Upper lobe of left lung (tissue), 6 donors: ENCODE results near the gene C1QTNF12. TPM values are rescaled to one million over a fixed set of nuclear protein-coding genes. Genes with fewer than 3 reads are reported as not detected.

ENCODE experiments used
- ATAC-seq, 2 donors: fragments of 200-7000 bp; cut with Tn5 transposase; one replicate each; pipeline ENCODE4 v1.9.1; 2022; ENCODE audit warnings: mild to moderate bottlenecking in 2 of 2, moderate library complexity in 2 of 2; ENCODE audit not compliant: low FRiP score in 2 of 2
- DNase-seq, 2 donors: peaks; one replicate each; pipeline ENCODE4 v3.0.0-alpha.2; 2019 to 2020
- H3K27ac ChIP-seq, 4 donors: fragments of 200-600 bp; sonication (generic); one replicate each; pipeline ENCODE4 v1.5.1; 2016 to 2019
- H3K27me3 ChIP-seq, 4 donors: fragments of 200-600 bp; sonication (generic); one replicate each; pipeline ENCODE4 v1.5.1; 2017 to 2019
- H3K36me3 ChIP-seq, 4 donors: fragments of 200-600 bp; sonication (generic); one replicate each; pipeline ENCODE4 v1.5.1; 2016 to 2019
- H3K4me1 ChIP-seq, 4 donors: fragments of 200-600 bp; sonication (generic); one replicate each; pipeline ENCODE4 v1.5.1; 2018 to 2019
- H3K4me3 ChIP-seq, 4 donors: fragments of 200-600 bp; sonication (generic); one replicate each; pipeline ENCODE4 v1.5.1; 2017 to 2019; ENCODE audit warnings: mild to moderate bottlenecking in 2 of 4, moderate library complexity in 1 of 4
- H3K9me3 ChIP-seq, 4 donors: fragments of 200-600 bp; sonication (generic); one replicate each; pipeline ENCODE4 v1.5.1; 2018 to 2019
- CTCF ChIP-seq, 6 experiments: fragments of 450-650 bp in 4 of 6; fragments of 200-600 bp in 2 of 6; sonication (generic) in 2 of 6; IDR thresholded peaks; one replicate each; pipeline ENCODE4 v1.5.1; 2016 to 2019; ENCODE audit warnings: antibody characterized with exemption in 6 of 6
- EP300 ChIP-seq, 4 donors: sonication (generic); formaldehyde crosslinking; IDR thresholded peaks; one replicate each; pipeline ENCODE4 v1.5.1; 2017; ENCODE audit warnings: antibody characterized with exemption in 4 of 4, control low read depth in 2 of 4
- POLR2A ChIP-seq, 4 donors: fragments of 450-650 bp; IDR thresholded peaks; one replicate each; pipeline ENCODE4 v1.5.1; 2016 to 2017; ENCODE audit warnings: antibody characterized with exemption in 4 of 4, mild to moderate bottlenecking in 2 of 4
- POLR2AphosphoS5 ChIP-seq, 2 donors: sonication (generic); formaldehyde crosslinking; IDR thresholded peaks; one replicate each; pipeline ENCODE4 v1.5.1; 2017; ENCODE audit warnings: antibody characterized with exemption in 2 of 2
- WGBS, 2 donors: methylation state at CpG; one replicate each; pipeline ENCODE4 v1.1.5; 2017 to 2018; 5-methylcytosine and 5-hydroxymethylcytosine counted together
- total RNA-seq, 6 donors: library from RNA; depleted of rRNA in 4 of 6; stranded (reverse); fragments of >200 nt in 4 of 6; gene quantifications; one replicate each; pipeline versions ENCODE4 v1.1.0 to v1.2.1, GENCODE V29; 2016 to 2021
- donor health status: DM: no; HTN: no; CAD: no; lungs with moderate emphysema.
- donor health status: DM: no; HTN: yes; CAD: no; lungs with severe emphysema.

The C1QTNF12 gene
- total RNA-seq, 6 donors from 2014 or later, result 1.9 to 6.3 (median 2.8) TPM; not detected in 2

GRCh38 chr1:1272341-1273208, 26.1 kb upstream of the C1QTNF12 start:
- no peaks in the 10 kb centered on the region for H3K27me3 ChIP-seq
- DNase-seq (peak; percentile 60 to 82), ATAC-seq (peak in 1 of 2 donors; percentile 44)
- 36 to 58% methylated on average over 12 to 43 of the region's 43 CpGs for WGBS, 2 donors
- H3K4me3 ChIP-seq, result peak overlapping the region; percentile 73 to 94 (median 83)
- peak overlapping the region; percentile 83 to 91 (median 87) for H3K27ac ChIP-seq
- H3K9me3 ChIP-seq, result no peaks in the 10 kb centered on the region
- H3K36me3 ChIP-seq, result peaks cover under 1 to 13% (median 2%) of the 10 kb centered on the region in 4 donors
- peaks cover 37 to 51% (median 38%) of the 10 kb centered on the region in 4 donors for H3K4me1 ChIP-seq
- TF ChIP-seq POLR2A (IDR thresholded peaks at IDR 0.05), result peak in 2 of 4 donors; percentile 12 to 31
- no peak for TF ChIP-seq POLR2AphosphoS5 (IDR thresholded peaks at IDR 0.05)

- H3K36me3 ChIP-seq, result peaks cover 3 to 30% (median 8%) of the 10 kb centered on the region in 4 donors
- peaks cover 37 to 51% (median 38%) of the 10 kb centered on the region in 4 donors for H3K4me1 ChIP-seq
- TF ChIP-seq POLR2A (IDR thresholded peaks at IDR 0.05) (no peak), CTCF (IDR thresholded peaks at IDR 0.05) (no peak), EP300 (IDR thresholded peaks at IDR 0.05) (no peak), POLR2AphosphoS5 (IDR thresholded peaks at IDR 0.05) (no peak)
- ATAC-seq, result no peak
- H3K9me3 ChIP-seq, result no peaks in the 10 kb centered on the region
- 71 to 84% methylated on average over 6 to 7 of the region's 7 CpGs for WGBS, 2 donors
- peak overlapping the region in 1 of 4 donors; percentile 25 for H3K4me3 ChIP-seq
- DNase-seq, result no peak
- no peak overlapping the region for H3K27ac ChIP-seq
- H3K27me3 ChIP-seq, result no peaks in the 10 kb centered on the region
Measured at GRCh38 chr1:1270813-1271212, 24.3 kb upstream of the C1QTNF12 start.

- no peak overlapping the region for H3K4me3 ChIP-seq
- no peak overlapping the region for H3K27ac ChIP-seq
- no peak for ATAC-seq
- TF ChIP-seq CTCF (IDR thresholded peaks at IDR 0.05), result no peak
- no peak for TF ChIP-seq POLR2A (IDR thresholded peaks at IDR 0.05)
- TF ChIP-seq EP300 (IDR thresholded peaks at IDR 0.05), result no peak
- TF ChIP-seq POLR2AphosphoS5 (IDR thresholded peaks at IDR 0.05), result no peak
- no peaks in the 10 kb centered on the region for H3K27me3 ChIP-seq
- 97 to 99% methylated on average over 10 to 13 of the region's 13 CpGs for WGBS, 2 donors
- peaks cover 6 to 54% (median 27%) of the 10 kb centered on the region in 4 donors for H3K36me3 ChIP-seq
- H3K9me3 ChIP-seq, result no peaks in the 10 kb centered on the region
- no peak for DNase-seq
- peaks cover 30 to 38% (median 31%) of the 10 kb centered on the region in 4 donors for H3K4me1 ChIP-seq
Measured at GRCh38 chr1:1268284-1268682, 21.8 kb upstream of the C1QTNF12 start.

GRCh38 chr1:1267488-1268283, 21.2 kb upstream of the C1QTNF12 start:
- DNase-seq (peak in 1 of 2 donors; percentile 73), ATAC-seq (no peak)
- H3K27me3 ChIP-seq, result no peaks in the 10 kb centered on the region
- H3K9me3 ChIP-seq, result no peaks in the 10 kb centered on the region
- H3K36me3 ChIP-seq, result peaks cover 12 to 60% (median 33%) of the 10 kb centered on the region in 4 donors
- no peak overlapping the region for H3K27ac ChIP-seq
- no peak for TF ChIP-seq POLR2A (IDR thresholded peaks at IDR 0.05)
- no peak for TF ChIP-seq POLR2AphosphoS5 (IDR thresholded peaks at IDR 0.05)
- TF ChIP-seq EP300 (IDR thresholded peaks at IDR 0.05), result no peak
- no peak for TF ChIP-seq CTCF (IDR thresholded peaks at IDR 0.05)
- no peak overlapping the region for H3K4me3 ChIP-seq
- peaks cover 27 to 33% (median 29%) of the 10 kb centered on the region in 4 donors for H3K4me1 ChIP-seq
- WGBS, 2 donors, result 94 to 95% methylated on average over 33 to 35 of the region's 39 CpGs

- Histone ChIP-seq H3K36me3 (peaks cover 17 to 86% (median 51%) of the 10 kb centered on the region in 4 donors), H3K4me1 (peaks cover under 1 to 19% (median 3%) of the 10 kb centered on the region in 4 donors), H3K9me3 (no peaks in the 10 kb centered on the region), H3K27ac (no peak overlapping the region), H3K4me3 (no peak overlapping the region), H3K27me3 (no peaks in the 10 kb centered on the region)
- ATAC-seq, result no peak
- 83 to 88% methylated on average over 9 to 10 of the region's 10 CpGs for WGBS, 2 donors
- TF ChIP-seq POLR2A (IDR thresholded peaks at IDR 0.05), result no peak
- TF ChIP-seq POLR2AphosphoS5 (IDR thresholded peaks at IDR 0.05), result no peak
- TF ChIP-seq EP300 (IDR thresholded peaks at IDR 0.05), result no peak
- TF ChIP-seq CTCF (IDR thresholded peaks at IDR 0.05), result no peak
- no peak for DNase-seq
Measured at GRCh38 chr1:1264868-1265272, 18.3 kb upstream of the C1QTNF12 start.
